Right ventricle myocardium superior (tissue), 1 donor: ENCODE data around the gene ENPP1. TPM values are rescaled to one million over a fixed set of nuclear protein-coding genes. Genes with fewer than 3 reads are reported as not detected.
"Not testable (repeated sequence)": the region's sequence is repeated elsewhere in the genome, so short reads cannot be mapped to it uniquely, and the experiment has no call there.

Source experiments
- ATAC-seq: fragments of 200-7000 bp; cut with Tn5 transposase; one replicate; pipeline ENCODE4 v1.9.1; 2020; ENCODE audit warnings: mild to moderate bottlenecking; ENCODE audit not compliant: poor library complexity
- DNase-seq: peaks from one replicate; pipeline ENCODE4 v3.0.0-alpha.2; 2020
- intact Hi-C: fragments of 100-400 bp; cut with DNase I; formaldehyde crosslinking; loops from one replicate; pipeline ENCODE4 v1.11.2; 2022
- total RNA-seq: library from RNA; stranded (reverse); fragmentation: NEBNext Ultra II Directional; extraction: Animal tissue kit (Norgen Biotek cat#: 25700); gene quantifications from one replicate; pipeline ENCODE4 v1.2.1, GENCODE V29; 2021
- donor health status: DM: no; HTN: yes; CAD: no; lungs with severe emphysema.

The ENPP1 gene
- total RNA-seq, 1 donor from 2014 or later: 2.2 TPM

DNA sequence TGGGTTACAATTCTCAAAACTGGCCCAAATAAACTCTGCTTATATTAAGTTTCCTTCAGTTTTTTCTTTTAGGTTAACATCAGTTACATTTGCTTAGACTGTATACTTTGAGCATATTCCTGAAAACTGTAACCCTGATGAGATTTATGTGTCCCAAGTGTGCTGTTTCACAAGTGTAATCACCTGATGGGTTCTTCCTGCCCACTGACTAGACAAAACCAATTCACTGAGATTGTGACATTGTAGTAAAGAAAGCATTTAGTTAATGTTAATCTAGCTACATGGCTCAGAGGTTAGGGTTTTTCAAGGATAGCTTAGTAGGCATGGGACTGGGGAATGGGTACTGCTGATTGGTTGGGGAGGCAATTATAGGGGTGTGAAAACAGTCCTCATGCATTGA is 89.8 kb downstream of the ENPP1 start:
- intact Hi-C loops: no loop called here
- no peak for DNase-seq
- ATAC-seq: no peak

DNA sequence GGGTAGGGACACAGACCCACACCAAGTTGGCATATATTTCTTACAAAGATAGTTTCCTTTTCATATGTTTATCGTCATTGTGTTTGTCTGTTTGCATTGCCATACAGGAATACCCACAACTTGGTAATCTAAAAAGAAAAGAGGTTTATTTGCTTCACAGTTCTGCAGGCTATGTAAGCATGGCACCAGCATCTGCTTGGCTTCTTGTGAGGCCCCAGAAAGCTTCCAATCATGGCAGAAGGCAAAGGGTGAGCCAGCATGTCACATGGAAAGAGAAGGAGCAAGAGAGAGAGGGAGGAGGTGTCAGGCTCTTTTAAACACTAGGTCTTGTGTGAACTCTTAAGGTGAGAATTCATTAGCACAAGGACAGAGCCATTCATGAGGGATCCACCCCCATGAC is 90.9 kb downstream of the ENPP1 start:
- DNase-seq (no peak), ATAC-seq (no peak)
- intact Hi-C loops: no loop called here

DNA sequence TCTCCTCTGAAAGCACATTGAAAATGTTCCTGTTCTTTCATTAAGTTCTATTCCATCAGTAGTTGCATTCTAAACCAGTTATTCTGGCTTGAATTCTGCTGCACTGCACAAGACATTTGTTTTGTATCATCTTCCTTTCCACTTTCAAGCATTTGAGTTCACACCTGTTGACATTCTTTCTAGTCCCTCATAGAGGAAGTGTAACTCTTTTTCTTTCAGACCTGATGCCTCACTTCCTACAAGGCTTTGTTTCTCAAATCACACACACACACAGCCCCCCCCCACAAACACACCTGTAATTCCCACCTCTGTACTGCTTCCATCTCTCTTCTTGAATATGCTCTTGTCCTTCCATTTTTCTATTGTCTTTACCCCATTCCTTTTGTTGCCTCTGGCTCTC is 92.4 kb downstream of the ENPP1 start:
- intact Hi-C loops: no loop called here
- DNase-seq (no peak), ATAC-seq (no peak)

DNA sequence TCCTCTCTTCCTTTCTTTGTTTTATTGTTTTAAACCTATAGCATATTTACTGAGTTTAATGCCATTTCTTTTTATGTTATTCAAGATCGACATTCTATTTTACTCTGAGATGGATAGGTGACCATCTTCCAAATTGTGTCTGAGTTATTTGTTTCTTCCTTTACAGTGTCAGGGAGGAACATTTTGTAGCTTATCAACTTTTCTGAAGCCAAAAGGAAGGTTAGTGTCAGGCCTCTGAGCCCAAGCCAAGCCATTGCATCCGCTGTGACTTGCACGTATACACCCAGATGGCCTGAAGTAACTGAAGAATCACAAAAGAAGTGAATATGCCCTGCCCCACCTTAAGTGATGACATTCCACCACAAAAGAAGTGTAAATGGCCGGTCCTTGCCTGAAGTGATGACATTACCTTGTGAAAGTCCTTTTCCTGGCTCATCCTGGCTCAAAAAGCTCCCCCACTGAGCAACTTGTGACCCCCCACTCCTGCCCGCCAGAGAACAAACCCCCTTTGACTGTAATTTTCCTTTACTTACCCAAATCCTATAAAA is 93.6 kb downstream of the ENPP1 start:
- DNase-seq, intact Hi-C loops, ATAC-seq: not testable (repeated sequence)

DNA sequence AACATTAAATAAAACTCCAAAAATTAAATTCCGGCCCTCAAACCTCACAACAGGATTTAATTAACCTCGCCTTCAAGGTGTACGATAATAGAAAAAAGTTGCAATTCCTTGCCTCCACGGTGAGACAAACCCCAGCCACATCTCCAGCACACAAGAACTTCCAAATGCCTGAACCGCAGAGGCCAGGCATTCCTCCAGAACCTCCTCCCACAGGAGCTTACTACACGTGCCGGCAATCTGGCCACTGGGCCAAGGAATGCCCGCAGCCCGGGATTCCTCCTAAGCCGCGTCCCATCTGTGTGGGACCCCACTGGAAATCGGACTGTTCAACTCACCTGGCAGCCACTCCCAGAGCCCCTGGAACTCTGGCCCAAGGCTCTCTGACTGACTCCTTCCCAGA is 95.9 kb downstream of the ENPP1 start:
- intact Hi-C loops, ATAC-seq, DNase-seq: not testable (repeated sequence)

DNA sequence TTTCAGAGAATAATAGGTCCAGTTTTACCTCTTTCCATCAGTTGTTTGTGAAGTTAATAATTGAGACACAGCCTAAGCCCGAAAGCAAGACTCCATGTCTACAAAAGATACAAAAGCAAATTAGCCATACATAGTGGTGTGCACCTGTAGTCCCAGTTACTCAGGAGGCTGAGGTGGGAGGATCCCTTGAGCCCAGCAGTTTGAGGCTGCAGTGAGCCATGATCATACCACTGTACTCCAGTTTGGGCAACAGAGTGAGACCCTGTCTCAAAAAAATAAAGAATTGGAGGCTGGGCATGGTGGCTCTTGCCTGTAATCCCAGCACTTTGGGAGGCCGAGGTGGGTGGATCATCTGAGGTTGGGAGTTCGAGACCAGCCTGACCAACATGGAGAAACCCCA is 101.0 kb downstream of the ENPP1 start:
- DNase-seq, ATAC-seq, intact Hi-C loops: not testable (repeated sequence)

DNA sequence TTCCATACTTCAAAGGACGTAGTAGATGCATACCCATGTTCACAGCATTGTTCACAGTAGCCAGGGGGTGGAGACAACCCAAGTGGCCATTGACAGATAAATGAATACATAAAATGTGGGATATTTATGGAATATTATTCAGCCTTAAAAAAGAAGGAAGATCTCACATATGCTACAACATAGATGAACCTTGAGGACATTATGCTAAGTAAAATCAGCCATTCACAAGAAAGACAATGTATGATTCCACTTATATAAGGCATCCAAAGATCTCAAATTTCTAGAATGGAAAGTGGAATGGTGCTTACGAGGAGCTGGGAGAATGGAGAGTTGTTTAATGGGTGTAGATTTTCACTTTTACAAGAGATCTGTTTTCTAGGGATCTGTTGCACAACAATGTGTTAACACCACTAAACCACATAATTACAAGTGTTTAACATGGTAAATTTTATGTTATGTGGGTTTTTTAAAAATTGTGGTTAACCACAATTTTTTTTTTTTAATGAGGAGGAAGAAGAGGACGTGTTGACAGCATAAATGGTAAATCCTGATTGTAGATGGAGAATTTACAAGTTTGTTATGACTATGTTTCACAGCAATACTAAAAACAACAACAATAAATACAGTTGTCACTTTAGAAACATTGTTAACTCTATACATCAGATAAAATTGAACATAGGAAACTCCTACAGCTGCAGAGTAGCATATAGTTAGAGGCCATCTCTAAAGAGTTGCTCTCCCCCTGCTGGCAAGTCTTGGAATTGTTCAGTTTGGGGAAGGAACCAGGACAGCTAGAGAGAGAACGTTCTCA is 101.8 kb downstream of the ENPP1 start:
- ATAC-seq (peak; percentile 82), DNase-seq (peak; percentile 49)
- intact Hi-C loops: loop anchor here (5.0 to 10.0 kb wide), 2 partner anchors 125 to 217 kb away; no protein-coding TSS in a partner anchor

DNA sequence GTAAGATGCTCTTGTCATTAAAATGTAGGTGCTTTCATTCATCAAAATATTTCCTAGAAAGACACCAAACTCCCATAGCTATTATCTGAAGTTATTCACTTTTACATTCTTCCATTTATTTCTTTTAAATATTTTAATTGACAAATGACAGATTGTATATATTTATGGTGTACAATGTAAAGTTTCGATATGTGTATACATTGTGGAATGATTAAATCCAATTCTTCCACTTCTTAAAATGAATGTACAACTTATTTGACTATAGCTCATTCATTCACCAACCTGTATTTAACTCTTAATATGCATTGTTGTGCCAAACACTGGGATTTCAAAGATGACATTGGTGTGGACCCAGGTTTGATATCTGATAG is 102.4 kb downstream of the ENPP1 start:
- no peak for ATAC-seq

DNA sequence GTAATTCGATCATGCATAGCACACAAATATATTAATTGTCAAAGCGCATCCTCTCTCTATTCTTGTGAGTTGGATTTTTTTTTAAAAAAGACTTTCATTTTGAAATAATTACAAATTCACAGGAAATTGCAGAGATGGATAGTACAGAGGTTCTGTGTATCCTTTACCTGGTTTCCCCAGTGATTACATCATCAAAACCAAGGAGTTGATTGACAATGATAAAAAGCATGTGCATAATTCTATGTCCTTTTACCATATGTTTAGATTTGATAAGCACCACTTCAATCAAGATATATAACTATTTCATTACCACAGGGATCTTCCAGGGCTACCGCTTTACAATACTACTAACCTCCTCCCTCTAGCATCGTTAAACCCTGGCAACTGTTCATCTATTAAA is 103.1 kb downstream of the ENPP1 start:
- DNase-seq (no peak), ATAC-seq (no peak)
- intact Hi-C loops: loop anchor here (5.0 to 10.0 kb wide), 2 partner anchors 126 to 219 kb away; no protein-coding TSS in a partner anchor

More for the DNA sequence above, 102.4 kb downstream of the ENPP1 start:
- intact Hi-C loops: loop anchor here (5.0 to 10.0 kb wide), 2 partner anchors 125 to 218 kb away; no protein-coding TSS in a partner anchor
- DNase-seq: no peak

DNA sequence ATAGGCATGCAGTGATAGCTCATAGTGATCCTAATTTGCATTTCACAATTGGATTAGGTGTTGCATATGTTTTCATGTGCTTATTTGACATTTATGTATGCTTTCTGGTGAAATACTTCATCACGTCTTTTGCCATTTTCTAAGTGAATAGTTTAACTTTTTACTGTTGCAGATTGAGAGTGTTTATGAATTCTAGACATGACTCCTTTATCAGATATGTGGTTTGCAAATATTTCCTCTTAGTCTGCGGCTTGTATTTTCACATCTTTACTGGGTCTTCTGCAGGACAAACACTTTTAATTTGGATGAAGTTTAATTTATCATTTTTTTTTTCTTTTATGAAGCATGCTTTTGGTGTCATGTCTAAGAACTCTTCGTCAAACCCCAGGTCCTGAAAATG is 104.1 kb downstream of the ENPP1 start:
- intact Hi-C loops: loop anchor here (5.0 to 10.0 kb wide), 2 partner anchors 127 to 220 kb away; no protein-coding TSS in a partner anchor

DNA sequence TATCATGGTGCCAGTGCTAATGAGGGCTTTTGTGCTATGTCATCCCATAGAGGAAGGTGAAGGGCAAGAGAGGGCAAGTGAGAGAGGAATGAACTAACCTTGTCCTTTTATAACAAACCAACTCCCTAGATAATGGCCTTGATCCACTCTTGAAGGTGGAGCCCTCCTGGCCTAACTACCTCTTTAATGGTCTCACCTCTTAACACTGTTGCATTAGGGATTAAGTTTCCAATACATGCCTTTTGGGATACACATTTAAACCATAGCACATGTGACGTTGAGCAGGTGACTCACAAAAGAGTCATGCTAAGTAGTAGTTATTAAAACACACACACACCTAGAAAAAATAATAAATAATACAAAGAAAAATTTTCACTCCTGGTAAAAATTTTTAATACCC is 106.4 kb downstream of the ENPP1 start:
- intact Hi-C loops: loop anchor here (5.0 to 10.0 kb wide), 2 partner anchors 129 to 222 kb away; no protein-coding TSS in a partner anchor
- no peak for ATAC-seq
- no peak for DNase-seq

More for the DNA sequence above, 104.1 kb downstream of the ENPP1 start:
- ATAC-seq (no peak), DNase-seq (no peak)

DNA sequence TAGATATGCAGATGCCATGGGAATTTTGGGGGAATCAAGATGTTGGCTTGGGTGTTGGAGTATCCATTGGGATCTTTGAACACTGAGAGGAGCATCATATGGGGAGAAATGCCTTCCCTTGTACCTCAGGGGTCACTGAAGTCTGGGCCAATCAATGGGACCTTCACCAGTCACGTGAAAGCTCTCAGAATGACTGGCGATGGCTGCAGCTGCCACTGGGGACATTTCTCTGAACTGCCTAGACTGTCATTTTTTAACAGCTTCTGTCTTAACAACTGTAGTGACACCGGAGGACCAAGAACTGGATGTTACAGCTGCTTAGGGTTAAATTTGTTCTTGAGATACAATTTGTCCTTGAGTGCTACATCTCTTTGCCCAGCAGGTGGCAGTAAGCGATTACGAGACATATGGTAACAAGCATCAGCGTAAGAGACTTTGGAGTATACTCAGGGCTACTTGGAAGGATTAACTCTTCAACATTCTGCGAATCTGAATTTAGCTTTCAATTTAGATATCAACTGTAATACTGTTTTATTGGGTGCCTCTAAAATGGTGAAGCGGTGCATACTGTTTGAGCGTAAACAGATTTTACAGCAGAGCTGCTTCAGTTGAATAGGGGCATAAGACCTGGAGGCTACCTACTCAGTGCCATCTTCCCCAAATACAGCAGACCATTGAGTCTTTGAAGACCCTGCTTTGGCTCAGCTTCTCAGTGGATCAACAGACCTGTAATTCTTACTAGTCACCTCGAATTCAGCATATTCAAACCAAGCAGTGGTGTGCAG is 107.3 kb downstream of the ENPP1 start:
- peak; percentile 79 for ATAC-seq
- no peak for DNase-seq
- intact Hi-C loops: loop anchor here (5.0 to 10.0 kb wide), 2 partner anchors 130 to 223 kb away; no protein-coding TSS in a partner anchor

DNA sequence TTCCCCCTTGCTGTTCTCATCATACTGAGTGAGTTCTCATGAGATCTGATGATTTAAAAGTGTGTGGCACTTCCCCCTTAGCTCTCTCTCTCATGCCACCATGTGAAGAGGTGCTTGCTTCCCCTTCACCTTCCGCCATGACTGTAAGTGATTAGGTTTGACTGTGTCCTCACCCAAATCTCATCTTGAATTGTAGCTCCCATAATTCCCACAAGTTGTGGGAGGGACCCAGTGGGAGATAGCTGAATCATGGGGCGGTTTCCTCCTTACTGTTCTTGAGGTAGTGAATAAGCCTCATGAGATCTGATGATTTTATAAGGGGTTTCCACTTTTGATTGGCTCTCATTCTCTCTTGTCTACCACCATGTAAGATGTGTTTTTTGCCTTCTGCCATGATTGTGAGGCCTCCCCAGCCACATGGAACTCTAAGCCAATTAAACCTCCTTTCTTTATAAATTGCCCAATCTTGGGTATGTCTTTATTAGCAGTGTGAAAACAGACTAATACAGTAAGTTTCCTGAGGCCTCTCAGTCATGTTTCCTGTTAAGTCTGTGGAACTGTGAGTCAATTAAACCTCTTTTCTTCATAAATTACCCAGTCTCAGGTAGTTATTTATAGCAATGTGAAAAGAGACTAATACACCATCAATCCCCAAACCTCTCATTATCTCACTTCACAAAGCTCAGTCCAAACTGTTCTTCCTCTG is 108.4 kb downstream of the ENPP1 start:
- not testable (repeated sequence) for ATAC-seq, DNase-seq
- intact Hi-C loops: loop anchor here (10.0 kb wide), 1 partner anchor 131 kb away; no protein-coding TSS in a partner anchor

DNA sequence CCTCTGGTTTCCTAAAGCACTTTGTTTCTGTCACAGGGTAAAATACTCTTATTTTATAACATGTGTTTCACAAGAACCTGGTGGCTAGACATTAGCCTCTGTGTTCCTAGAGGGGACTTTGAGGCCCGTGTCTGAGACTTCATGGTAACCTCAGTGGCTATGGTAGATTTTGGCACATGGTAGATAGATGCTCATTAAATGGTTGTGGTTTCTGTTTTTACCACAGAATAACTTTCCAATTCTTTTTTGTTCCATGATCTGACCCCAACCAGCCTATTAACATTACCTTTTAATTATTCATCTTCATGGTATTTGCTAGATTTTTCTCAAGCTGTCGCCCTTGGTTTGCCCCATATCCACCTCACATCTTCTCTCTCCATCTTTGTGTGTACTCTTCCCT is 109.0 kb downstream of the ENPP1 start:
- intact Hi-C loops: loop anchor here (10.0 kb wide), 1 partner anchor 132 kb away; no protein-coding TSS in a partner anchor
- ATAC-seq: no peak
- DNase-seq: no peak

DNA sequence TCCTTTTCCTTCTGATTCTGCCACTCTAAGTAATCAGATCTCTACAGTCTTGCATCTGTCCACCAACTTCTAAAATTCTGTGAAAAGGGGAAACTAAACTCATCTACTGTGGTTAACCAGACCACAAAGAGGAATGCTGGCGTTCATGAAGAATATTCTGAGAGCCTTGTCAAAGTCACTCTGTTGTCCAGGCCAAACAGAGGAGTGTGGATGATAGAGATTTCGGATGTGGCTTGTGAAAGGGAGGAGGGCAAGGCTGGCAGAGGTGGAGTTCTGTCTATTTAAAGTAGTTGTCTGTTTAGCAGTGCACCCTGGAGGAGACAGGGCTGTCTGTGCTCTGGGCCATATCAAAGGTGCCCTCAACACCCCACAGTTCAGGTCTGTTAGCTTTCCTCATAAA is 109.5 kb downstream of the ENPP1 start:
- DNase-seq: no peak
- no peak for ATAC-seq
- intact Hi-C loops: loop anchor here (10.0 kb wide), 1 partner anchor 133 kb away; no protein-coding TSS in a partner anchor

DNA sequence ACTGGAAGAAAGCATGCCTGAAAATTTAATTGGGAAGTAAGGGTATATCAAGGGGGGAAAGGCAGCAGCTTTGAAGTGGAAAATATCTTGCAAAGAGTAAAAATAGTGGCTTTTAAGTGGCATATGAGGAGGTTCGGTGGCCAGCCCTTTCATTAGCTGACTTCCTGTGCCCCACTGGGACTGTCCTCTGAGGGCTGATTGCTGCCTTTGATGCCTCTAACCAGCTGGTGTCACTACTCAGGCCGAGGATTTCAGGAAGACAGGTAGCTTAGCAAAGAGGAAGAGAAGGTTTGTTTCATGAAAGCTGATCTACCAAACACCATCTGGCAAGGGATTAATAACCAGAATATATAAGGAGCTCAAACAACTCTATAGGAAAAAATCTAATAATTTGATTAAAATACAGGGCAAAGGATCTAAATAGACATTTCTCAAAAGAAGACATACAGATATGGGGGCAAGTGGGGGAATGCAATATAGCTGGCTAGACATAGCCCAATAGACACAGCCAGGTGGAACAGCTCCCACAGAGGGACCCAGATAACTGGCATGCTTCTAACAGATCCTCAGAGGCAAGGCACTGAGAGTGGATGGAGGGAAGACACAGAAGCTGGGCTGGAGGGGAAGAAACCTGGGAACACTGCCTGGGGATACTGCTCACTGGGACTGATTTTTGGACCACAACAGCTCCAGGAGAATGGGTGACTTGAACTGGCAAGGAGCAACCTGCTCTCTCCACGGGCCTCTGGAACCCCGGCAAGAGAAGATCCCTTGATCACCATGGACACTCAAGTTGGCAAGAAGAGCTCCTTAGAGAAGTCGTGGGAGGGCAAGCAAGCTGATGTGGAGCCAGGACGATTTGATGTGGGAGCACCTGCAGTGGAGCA is 110.2 kb downstream of the ENPP1 start:
- ATAC-seq (no peak), DNase-seq (no peak)
- intact Hi-C loops: loop anchor here (10.0 kb wide), 1 partner anchor 133 kb away; no protein-coding TSS in a partner anchor

DNA sequence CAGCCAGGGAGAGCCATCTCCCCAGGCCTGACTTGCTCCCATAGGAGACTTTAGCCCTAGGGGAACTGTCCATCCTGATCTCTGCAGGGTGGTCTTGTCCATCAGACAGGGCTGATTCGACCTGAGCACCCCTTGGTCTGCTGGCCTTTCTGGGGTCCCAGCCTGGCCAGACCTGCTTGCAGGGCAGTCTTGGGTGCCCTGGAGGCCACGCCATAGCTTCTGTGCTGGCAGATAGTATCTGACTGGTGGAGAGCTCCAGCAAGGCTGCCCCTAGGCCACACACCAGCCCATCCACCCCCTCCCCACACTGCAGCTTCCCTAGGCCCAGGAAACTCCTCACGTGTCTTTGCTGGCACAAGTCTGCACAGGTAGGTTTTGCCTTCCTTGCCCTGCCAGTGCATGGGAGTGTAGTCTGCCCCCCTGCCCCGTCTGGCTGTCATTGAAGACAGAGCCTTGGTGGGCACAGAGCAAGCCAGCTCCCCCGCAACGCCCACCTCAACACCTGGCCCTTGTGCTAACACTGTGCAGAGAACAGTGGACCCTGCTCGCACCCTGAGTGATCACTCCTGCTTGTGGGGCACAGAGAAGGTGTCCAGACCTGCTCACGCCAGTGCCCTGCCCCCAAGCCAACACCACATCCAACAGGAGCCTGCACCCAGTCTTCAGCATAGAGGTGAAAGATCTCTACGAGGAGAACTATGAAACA is 111.0 kb downstream of the ENPP1 start:
- ATAC-seq (no peak), DNase-seq (no peak)
- intact Hi-C loops: loop anchor here (10.0 kb wide), 1 partner anchor 134 kb away; no protein-coding TSS in a partner anchor
